HepG2 (cell line): ENCODE results near the gene PMEL. TPM values are rescaled to one million over a fixed set of nuclear protein-coding genes. Genes with fewer than 3 reads are reported as not detected.

Source experiments
- AKNA ChIP-seq: sonication (generic); formaldehyde crosslinking; IDR thresholded peaks from 2 replicates; pipeline ENCODE4 v1.4.0; 2020; ENCODE audit warnings: missing genetic modification reagents, borderline replicate concordance
- ATF5 ChIP-seq: sonication (generic); formaldehyde crosslinking; IDR thresholded peaks from 2 replicates; pipeline ENCODE4 v1.4.0; 2020; ENCODE audit warnings: mild to moderate bottlenecking, low read depth, missing genetic modification reagents
- BORCS8-MEF2B ChIP-seq: sonication (generic); formaldehyde crosslinking; IDR thresholded peaks from 2 replicates; pipeline ENCODE4 v1.8.0; 2022; ENCODE audit warnings: mild to moderate bottlenecking, missing genetic modification reagents
- FOXC1 ChIP-seq: sonication (generic); formaldehyde crosslinking; IDR thresholded peaks from 2 replicates; pipeline ENCODE4 v1.8.0; 2022; ENCODE audit warnings: mild to moderate bottlenecking, missing genetic modification reagents, borderline replicate concordance
- HMGXB3 ChIP-seq: sonication (generic); formaldehyde crosslinking; IDR thresholded peaks from 2 replicates; pipeline ENCODE4 v1.4.0; 2020; ENCODE audit warnings: missing genetic modification reagents, borderline replicate concordance
- HOXA3 ChIP-seq: sonication (generic); formaldehyde crosslinking; IDR thresholded peaks from 2 replicates; pipeline ENCODE4 v1.5.0; 2020; ENCODE audit warnings: missing genetic modification reagents
- MXI1 ChIP-seq: IDR thresholded peaks from 3 replicates; pipeline ENCODE4 v1.6.1; 2012; ENCODE audit warnings: low read depth, low read length, inconsistent platforms, borderline replicate concordance
- NFRKB ChIP-seq: fragments of 450-650 bp; IDR thresholded peaks from 2 replicates; pipeline ENCODE4 v1.6.1; 2017
- RFXAP ChIP-seq: sonication (generic); formaldehyde crosslinking; IDR thresholded peaks from 2 replicates; pipeline ENCODE4 v1.4.0; 2020; ENCODE audit warnings: missing genetic modification reagents, borderline replicate concordance
- SNAI1 ChIP-seq: sonication (generic); formaldehyde crosslinking; IDR thresholded peaks from 2 replicates; pipeline ENCODE4 v1.5.0; 2020; ENCODE audit warnings: mild to moderate bottlenecking, missing genetic modification reagents, borderline replicate concordance
- TCF7 ChIP-seq: sonication (generic); IDR thresholded peaks from 2 replicates; pipeline ENCODE4 v1.6.1; 2016; ENCODE audit warnings: antibody characterized with exemption, low read depth
- ZBTB3 ChIP-seq: sonication (generic); formaldehyde crosslinking; IDR thresholded peaks from 2 replicates; pipeline ENCODE4 v1.4.0; 2020; ENCODE audit warnings: low read depth, mild to moderate bottlenecking, moderate library complexity, missing genetic modification reagents, borderline replicate concordance
- ZMYM4 ChIP-seq: sonication (generic); formaldehyde crosslinking; IDR thresholded peaks from 2 replicates; pipeline ENCODE4 v1.8.1; 2023; ENCODE audit warnings: mild to moderate bottlenecking, missing genetic modification reagents
- ZNF224 ChIP-seq: sonication (generic); formaldehyde crosslinking; IDR thresholded peaks from 2 replicates; pipeline ENCODE4 v1.5.0; 2020; ENCODE audit warnings: mild to moderate bottlenecking, missing genetic modification reagents
- ZNF264 ChIP-seq: sonication (generic); formaldehyde crosslinking; IDR thresholded peaks from 2 replicates; pipeline ENCODE4 v1.4.0; 2020; ENCODE audit warnings: missing genetic modification reagents
- ZNF660 ChIP-seq: sonication (generic); formaldehyde crosslinking; IDR thresholded peaks from 2 replicates; pipeline ENCODE4 v1.5.1; 2020; ENCODE audit warnings: mild to moderate bottlenecking, low read depth, missing genetic modification reagents, borderline replicate concordance
- ZNF772 ChIP-seq: sonication (generic); formaldehyde crosslinking; IDR thresholded peaks from 2 replicates; pipeline ENCODE4 v1.5.0; 2020; ENCODE audit warnings: mild to moderate bottlenecking, missing genetic modification reagents
- ZNF83 ChIP-seq: sonication (generic); formaldehyde crosslinking; IDR thresholded peaks from 2 replicates; pipeline ENCODE4 v1.4.0; 2020; ENCODE audit warnings: missing genetic modification reagents, mild to moderate bottlenecking, borderline replicate concordance
- polyA plus RNA-seq, 8 experiments: library from polyadenylated mRNA; depleted of rRNA in 3 of 8; stranded (reverse) in 7 of 8; unstranded in 1 of 8; fragments of >200 nt; fragmentation: Illumina TruSeq in 4 of 8; extraction: Trizol in 4 of 8; gene quantifications; 2 replicates each; pipeline versions ENCODE4 v1.2.1 to v1.2.3, GENCODE V29; 2011 to 2016; ENCODE audit warnings: low read depth in 4 of 8, missing spikeins in 1 of 8, mixed read lengths in 1 of 8; ENCODE audit not compliant: insufficient read depth in 1 of 8
- total RNA-seq, 5 experiments: library from RNA; depleted of rRNA; stranded (reverse); fragments of >200 nt; fragmentation: Illumina TruSeq; extraction: Trizol; gene quantifications; 2 replicates each; pipeline ENCODE4 v1.2.3, GENCODE V29; 2016; ENCODE audit warnings: low read depth in 1 of 5

PMEL gene
- total and polyA plus RNA-seq, 2 of the 13 experiments (the other 11 are each of a cell fraction or from before 2014, with no cell fraction given) = 0.49 to 3.3 TPM

GRCh38 chr12:55940065-55940732 is 25.6 kb downstream of the PMEL start (continued):
- no peak for TF ChIP-seq AKNA (CRISPR knock-in tag)
- TF ChIP-seq ATF5 (CRISPR knock-in tag) = no peak
- TF ChIP-seq TCF7 = no peak
- 0 out of 2 replicates have a peak, but pooled peaks have one; percentile 51 for TF ChIP-seq FOXC1 (CRISPR knock-in tag)
- no peak for TF ChIP-seq ZNF224 (CRISPR knock-in tag)
- no peak for TF ChIP-seq SNAI1 (CRISPR knock-in tag)
- TF ChIP-seq RFXAP (CRISPR knock-in tag) = 0 out of 2 replicates have a peak, but pooled peaks have one; percentile 34
- peak; percentile 44; the same call in 1 of the 2 replicates for TF ChIP-seq HOXA3 (CRISPR knock-in tag)
- TF ChIP-seq NFRKB = no peak
- TF ChIP-seq ZNF264 (CRISPR knock-in tag) = no peak
- TF ChIP-seq ZNF772 (CRISPR knock-in tag) = 0 out of 2 replicates have a peak, but pooled peaks have one; percentile 56
- no peak for TF ChIP-seq ZNF83 (CRISPR knock-in tag)
- TF ChIP-seq ZNF660 (CRISPR knock-in tag) = no peak
- peak; percentile 69; the same call in 1 of the 2 replicates for TF ChIP-seq HMGXB3 (CRISPR knock-in tag)
- peak; percentile 22; the same call in 1 of the 3 replicates for TF ChIP-seq MXI1
- peak; percentile 34; the same call in 1 of the 2 replicates for TF ChIP-seq ZMYM4 (CRISPR knock-in tag)
- TF ChIP-seq ZBTB3 = no peak
- TF ChIP-seq BORCS8-MEF2B (CRISPR knock-in tag) = peak; percentile 12; the same call in 1 of the 2 replicates
